Neural progenitor cell (in vitro differentiated cells): ENCODE data around the gene FAM204A. TPM values are rescaled to one million over a fixed set of nuclear protein-coding genes. Genes with fewer than 3 reads are reported as not detected.

Experiments used
- DNase-seq: peaks from one replicate; pipeline ENCODE4 v3.0.0-alpha.2; 2016; ENCODE audit warnings: low spot score
- H2AFZ ChIP-seq: fragments of 200-600 bp; sonication (generic); replicated peaks from 2 replicates; pipeline ENCODE4 v1.6.1; 2016; ENCODE audit warnings: antibody characterized with exemption
- H3F3A ChIP-seq: fragments of 200-600 bp; sonication (generic); 2 replicates; pipeline ENCODE4 v1.6.1; 2016; ENCODE audit warnings: antibody characterized with exemption, low read depth
- H3K27ac ChIP-seq: fragments of 200-600 bp; sonication (generic); 2 replicates; pipeline ENCODE4 v1.5.1; 2016; ENCODE audit warnings: mild to moderate bottlenecking
- H3K27me3 ChIP-seq: fragments of 200-600 bp; sonication (generic); 2 replicates; pipeline ENCODE4 v1.6.1; 2016; ENCODE audit warnings: mild to moderate bottlenecking, moderate library complexity
- H3K36me3 ChIP-seq: fragments of 200-600 bp; sonication (generic); 2 replicates; pipeline ENCODE4 v1.5.1; 2016
- H3K4me1 ChIP-seq: fragments of 200-600 bp; sonication (generic); 2 replicates; pipeline ENCODE4 v1.6.1; 2016; ENCODE audit warnings: mixed run types
- H3K4me2 ChIP-seq: fragments of 200-600 bp; sonication (generic); 2 replicates; pipeline ENCODE4 v1.6.1; 2016
- H3K4me3 ChIP-seq: fragments of 200-600 bp; sonication (generic); 2 replicates; pipeline ENCODE4 v1.5.1; 2016
- H3K79me2 ChIP-seq: fragments of 200-600 bp; sonication (generic); 2 replicates; pipeline ENCODE4 v1.6.1; 2016; ENCODE audit warnings: low read depth
- H3K9ac ChIP-seq: fragments of 200-600 bp; sonication (generic); 2 replicates; pipeline ENCODE4 v1.6.1; 2016
- H3K9me3 ChIP-seq: fragments of 200-600 bp; sonication (generic); 2 replicates; pipeline ENCODE4 v1.5.1; 2016; ENCODE audit warnings: low read depth
- H4K20me1 ChIP-seq: fragments of 200-600 bp; sonication (generic); 2 replicates; pipeline ENCODE4 v1.6.1; 2016; ENCODE audit warnings: low read depth
- H3K27ac Mint-ChIP-seq: 3 replicates; pipeline ENCODE4 v1.8.0; 2021; ENCODE audit warnings: mixed read lengths
- H3K27me3 Mint-ChIP-seq: 2 replicates; pipeline ENCODE4 v1.8.0; 2022; ENCODE audit warnings: low read depth, mild to moderate bottlenecking, inconsistent platforms, moderate library complexity, mixed read lengths; ENCODE audit not compliant: insufficient read depth
- H3K36me3 Mint-ChIP-seq: 3 replicates; pipeline ENCODE4 v1.8.0; 2021; ENCODE audit warnings: mixed read lengths
- H3K4me1 Mint-ChIP-seq: 3 replicates; pipeline ENCODE4 v1.8.0; 2021; ENCODE audit warnings: mixed read lengths
- H3K4me3 Mint-ChIP-seq: 3 replicates; pipeline ENCODE4 v1.8.0; 2021; ENCODE audit warnings: mild to moderate bottlenecking, moderate library complexity, mixed read lengths
- H3K9me3 Mint-ChIP-seq: 3 replicates; pipeline ENCODE4 v1.8.0; 2020; ENCODE audit warnings: mixed read lengths
- CTCF ChIP-seq: fragments of 200-600 bp; sonication (generic); IDR thresholded peaks from 2 replicates; pipeline ENCODE4 v1.5.1; 2017; ENCODE audit warnings: antibody characterized with exemption, mild to moderate bottlenecking
- EZH2 ChIP-seq: fragments of 200-600 bp; sonication (generic); IDR thresholded peaks from 2 replicates; pipeline ENCODE4 v1.6.1; 2017; ENCODE audit warnings: antibody characterized with exemption, mild to moderate bottlenecking, moderate library complexity
- EZH2phosphoT487 ChIP-seq: fragments of 200-600 bp; sonication (generic); IDR thresholded peaks from 2 replicates; pipeline ENCODE4 v1.6.1; 2017; ENCODE audit warnings: antibody characterized with exemption
- total RNA-seq: library from RNA; depleted of rRNA; stranded (reverse); fragments of >200 nt; gene quantifications from 2 replicates; pipeline ENCODE4 v1.2.3, GENCODE V29; 2015; ENCODE audit warnings: low replicate concordance

Gene FAM204A
- total RNA-seq, 1 donor from 2014 or later = 77.7 TPM

- H3K27ac Mint-ChIP-seq = no peak overlapping the region
- Histone ChIP-seq H3K4me3 (no peak overlapping the region), H2AFZ (no peak overlapping the region), H3K27ac (no peak overlapping the region), H3K79me2 (no peaks in the 10 kb centered on the region), H3F3A (no peaks in the 10 kb centered on the region), H3K36me3 (no peaks in the 10 kb centered on the region), H3K9me3 (no peaks in the 10 kb centered on the region), H3K4me1 (peaks cover 11% of the 10 kb centered on the region), H3K27me3 (no peaks in the 10 kb centered on the region), H3K4me2 (no peak overlapping the region), H4K20me1 (no peaks in the 10 kb centered on the region), H3K9ac (no peak overlapping the region)
- peaks cover 4% of the 10 kb centered on the region for H3K9me3 Mint-ChIP-seq
- H3K4me3 Mint-ChIP-seq = no peak overlapping the region
- peaks cover 5% of the 10 kb centered on the region for H3K4me1 Mint-ChIP-seq
- no peaks in the 10 kb centered on the region for H3K36me3 Mint-ChIP-seq
- H3K27me3 Mint-ChIP-seq = peaks cover 2% of the 10 kb centered on the region
- DNase-seq = no peak
- TF ChIP-seq CTCF (no peak), EZH2 (no peak), EZH2phosphoT487 (no peak)
Observed at GRCh38 chr10:118282670-118283069, 59.5 kb downstream of the FAM204A start.

DNA sequence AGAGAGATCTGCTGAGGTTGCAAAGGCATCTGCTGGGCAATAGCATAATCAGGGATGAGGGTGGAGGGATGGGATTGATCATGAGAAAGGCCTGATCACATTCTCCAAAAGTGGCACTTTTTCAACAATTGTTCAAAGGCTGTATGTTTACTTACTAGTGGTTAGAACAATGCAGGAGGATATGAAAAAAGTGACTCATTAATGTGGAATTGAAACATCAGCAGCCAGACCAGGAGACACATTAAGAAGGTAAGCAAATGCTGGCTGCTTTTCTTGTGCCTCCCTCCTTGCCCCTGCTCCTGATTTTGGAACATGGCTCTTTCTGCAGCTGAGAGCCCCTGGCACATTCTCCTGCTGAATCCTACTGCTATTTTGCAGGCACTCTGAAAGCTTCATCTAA, 63.5 kb downstream of the FAM204A start:
- H3K4me2 ChIP-seq = no peak overlapping the region
- H2AFZ ChIP-seq = no peak overlapping the region
- H3K9ac ChIP-seq = no peak overlapping the region
- H4K20me1 ChIP-seq = no peaks in the 10 kb centered on the region
- H3K9me3 ChIP-seq = no peaks in the 10 kb centered on the region
- no peaks in the 10 kb centered on the region for H3K4me1 ChIP-seq
- Mint-ChIP-seq H3K27me3 (peaks cover 2% of the 10 kb centered on the region), H3K9me3 (peaks cover 7% of the 10 kb centered on the region), H3K4me3 (no peak overlapping the region), H3K36me3 (peaks cover 2% of the 10 kb centered on the region), H3K4me1 (no peaks in the 10 kb centered on the region), H3K27ac (no peak overlapping the region)
- H3F3A ChIP-seq = no peaks in the 10 kb centered on the region
- H3K4me3 ChIP-seq = no peak overlapping the region
- H3K27ac ChIP-seq = no peak overlapping the region
- no peak for DNase-seq
- TF ChIP-seq EZH2 (no peak), EZH2phosphoT487 (no peak), CTCF (no peak)
- no peaks in the 10 kb centered on the region for H3K36me3 ChIP-seq
- H3K27me3 ChIP-seq = no peaks in the 10 kb centered on the region
- no peaks in the 10 kb centered on the region for H3K79me2 ChIP-seq

DNA sequence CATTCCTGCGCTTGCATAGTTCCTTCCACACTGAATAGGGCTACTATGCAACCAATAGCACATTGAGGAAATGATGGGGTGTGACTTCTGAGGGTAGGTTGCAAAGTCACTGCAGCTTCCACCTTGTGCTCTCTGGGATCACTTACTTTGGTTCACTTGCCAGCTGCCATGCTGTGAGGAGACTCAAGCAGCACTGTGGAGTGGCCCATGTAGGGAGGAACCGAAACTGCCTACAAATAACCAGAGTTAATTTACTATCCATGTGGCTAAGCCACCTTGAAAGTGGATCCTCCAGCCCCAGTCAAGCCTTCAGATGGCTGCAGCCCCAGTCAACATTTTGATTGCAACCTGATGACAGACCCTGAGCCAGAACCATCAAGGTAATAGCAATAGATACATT, 64.3 kb downstream of the FAM204A start:
- Histone ChIP-seq H3K27me3 (no peaks in the 10 kb centered on the region), H3K4me3 (no peak overlapping the region), H3F3A (peaks cover under 1% of the 10 kb centered on the region), H3K4me2 (no peak overlapping the region), H3K9ac (no peak overlapping the region), H3K79me2 (no peaks in the 10 kb centered on the region), H3K9me3 (no peaks in the 10 kb centered on the region), H3K27ac (no peak overlapping the region), H2AFZ (no peak overlapping the region), H4K20me1 (no peaks in the 10 kb centered on the region), H3K4me1 (peaks cover 3% of the 10 kb centered on the region), H3K36me3 (no peaks in the 10 kb centered on the region)
- Mint-ChIP-seq H3K9me3 (peaks cover 7% of the 10 kb centered on the region), H3K27me3 (peaks cover 2% of the 10 kb centered on the region), H3K27ac (no peak overlapping the region), H3K36me3 (peaks cover 2% of the 10 kb centered on the region), H3K4me1 (peaks cover 2% of the 10 kb centered on the region), H3K4me3 (no peak overlapping the region)
- TF ChIP-seq CTCF = no peak
- no peak for TF ChIP-seq EZH2phosphoT487
- no peak for TF ChIP-seq EZH2
- no peak for DNase-seq
